ENCODE data around the gene UBA1.

Gene UBA1

DNA sequence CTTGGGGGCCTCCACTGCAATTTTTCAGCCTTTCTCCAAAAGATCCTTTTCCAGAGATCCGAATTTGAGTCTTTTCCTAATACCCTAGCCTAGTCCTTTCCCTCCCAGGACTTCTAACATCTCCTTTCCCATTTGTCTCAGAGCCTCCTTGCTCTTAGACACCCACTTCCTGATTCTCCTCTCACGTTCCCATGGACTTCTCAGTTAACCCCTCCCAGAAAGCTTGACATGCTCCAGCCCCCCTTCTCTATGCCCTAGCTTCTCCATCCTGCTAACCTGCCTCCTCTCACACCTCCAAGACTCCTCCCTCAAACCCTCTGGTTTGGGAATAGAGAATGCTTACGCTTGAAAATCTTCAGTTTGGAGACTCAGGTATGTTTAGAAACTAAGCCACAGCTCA, 2.5 kb downstream of the UBA1 start:
- TF ChIP-seq CTCF (IDR thresholded peaks at IDR 0.05), result no peak
- no peak for DNase-seq (ENCODE audit: low spot score)
- Histone ChIP-seq H3K4me3 (peak overlapping the region; percentile 36), H3K27ac (no peak overlapping the region)

DNA sequence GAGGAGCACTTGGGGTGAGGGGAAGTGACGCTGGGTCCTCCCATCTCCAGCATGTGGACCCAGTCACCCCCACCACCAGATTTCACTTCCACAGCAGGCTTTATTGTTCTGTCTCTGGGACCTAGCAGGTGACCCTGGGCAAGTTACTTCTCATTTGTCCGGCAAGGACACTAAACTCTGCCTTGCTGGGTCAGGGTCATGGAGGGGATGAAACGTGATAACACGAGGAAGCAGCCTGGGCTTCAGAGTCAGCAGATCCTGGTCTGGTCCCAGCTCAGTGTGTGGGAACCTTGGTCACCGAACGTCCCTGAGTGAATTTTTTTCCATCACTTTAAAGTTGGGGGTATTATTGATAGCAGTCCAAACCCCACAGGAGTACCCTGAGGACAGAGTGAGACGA, 3.9 kb downstream of the UBA1 start:
- Histone ChIP-seq H3K27ac (peak overlapping the region in 1 of 2 donors; percentile 7), H3K4me3 (peak overlapping the region; percentile 42)
- DNase-seq (ENCODE audit: low spot score), result no peak
- TF ChIP-seq CTCF (IDR thresholded peaks at IDR 0.05), result no peak

GRCh38 chrX:47198026-47198686, 4.5 kb downstream of the UBA1 start:
- peak overlapping the region in 1 of 2 donors; percentile 1 for H3K27ac ChIP-seq
- TF ChIP-seq CTCF (IDR thresholded peaks at IDR 0.05), result no peak
- H3K4me3 ChIP-seq, result peak overlapping the region; percentile 42
- DNase-seq (ENCODE audit: low spot score), result no peak

DNA sequence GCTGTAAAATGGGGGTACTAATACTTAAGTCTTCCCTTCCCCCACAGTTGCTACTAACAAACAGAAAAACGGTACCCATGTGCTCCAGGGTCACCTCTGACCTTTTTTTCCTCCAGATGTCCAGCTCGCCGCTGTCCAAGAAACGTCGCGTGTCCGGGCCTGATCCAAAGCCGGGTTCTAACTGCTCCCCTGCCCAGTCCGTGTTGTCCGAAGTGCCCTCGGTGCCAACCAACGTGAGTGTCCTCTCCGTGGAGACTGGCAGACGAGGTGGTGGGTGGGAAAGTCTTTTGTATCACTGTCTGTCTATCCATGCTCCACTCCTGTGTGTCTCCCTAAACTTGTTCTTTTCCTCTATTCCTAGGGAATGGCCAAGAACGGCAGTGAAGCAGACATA, 5.1 kb downstream of the UBA1 start:
- Histone ChIP-seq H3K27ac (peak overlapping the region in 1 of 2 donors; percentile 1), H3K4me3 (no peak overlapping the region)
- no peak for DNase-seq (ENCODE audit: low spot score)
- TF ChIP-seq CTCF (IDR thresholded peaks at IDR 0.05), result no peak

GRCh38 chrX:47199286-47199685, 5.7 kb downstream of the UBA1 start:
- no peak for TF ChIP-seq CTCF (IDR thresholded peaks at IDR 0.05)
- H3K4me3 ChIP-seq, result no peak overlapping the region
- H3K27ac ChIP-seq, result no peak overlapping the region
- no peak for DNase-seq (ENCODE audit: low spot score)

DNA sequence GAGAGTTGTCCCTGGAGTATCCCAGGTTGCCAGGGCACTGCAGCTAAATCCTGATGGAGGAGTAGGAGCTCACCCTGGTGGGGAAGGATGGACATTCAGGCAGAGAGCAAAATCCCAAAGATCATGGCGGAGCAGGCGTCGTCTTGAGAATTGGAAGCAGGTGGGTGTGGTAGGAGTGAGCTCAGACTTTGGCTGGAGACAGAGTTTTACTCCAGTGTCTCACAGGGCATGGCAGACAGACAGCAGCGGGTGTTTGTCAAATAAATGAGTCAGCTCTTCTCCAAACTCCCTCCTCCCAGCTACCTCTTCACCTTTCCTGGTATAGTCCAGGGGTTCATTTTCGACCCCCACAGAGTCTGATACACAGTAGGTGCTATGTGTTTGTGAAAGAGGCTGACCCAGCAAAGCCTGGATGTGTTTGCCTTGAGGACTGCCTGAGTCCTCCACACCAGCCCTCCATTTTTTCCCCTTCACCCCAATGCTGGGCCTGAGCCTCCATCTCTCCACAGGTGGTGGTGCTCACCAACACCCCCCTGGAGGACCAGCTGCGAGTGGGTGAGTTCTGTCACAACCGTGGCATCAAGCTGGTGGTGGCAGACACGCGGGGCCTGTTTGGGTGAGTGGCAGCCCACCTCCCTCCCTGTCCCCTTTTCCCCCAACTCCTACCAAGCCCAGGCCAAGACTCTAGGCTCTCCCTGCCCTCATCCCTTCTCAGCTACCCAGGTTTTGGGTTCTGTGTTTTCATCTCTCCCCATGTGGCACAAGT, 6.9 kb downstream of the UBA1 start:
- no peak overlapping the region for H3K4me3 ChIP-seq
- H3K27ac ChIP-seq, result peak overlapping the region in 1 of 2 donors; percentile 66
- no peak for DNase-seq (ENCODE audit: low spot score)
- no peak for TF ChIP-seq CTCF (IDR thresholded peaks at IDR 0.05)

Data from coronary artery (tissue), 2 donors.